PC-9 (cell line): ENCODE measurements around the gene SHROOM3. TPM values are rescaled to one million over a fixed set of nuclear protein-coding genes. Genes with fewer than 3 reads are reported as not detected.

Experiments
- BruUV-seq: library from RNA; stranded (reverse); fragments of 400-500 nt; replicated peaks from 2 replicates; lab custom pipeline; 2021; lab: Mats Ljungman, UMichigan
- CTCF ChIA-PET: fragments of 300-600 bp; sonication (Branson Sonifier 250); formaldehyde crosslinking; loops from one replicate; lab custom pipeline; 2022; ENCODE audit warnings: antibody characterized with exemption; lab: Charles Lee
- POLR2A ChIA-PET: fragments of 300-600 bp; sonication (Branson Sonifier 250); formaldehyde crosslinking; loops from one replicate; lab custom pipeline; 2022; ENCODE audit warnings: antibody characterized with exemption; ENCODE audit not compliant: unreplicated experiment; lab: Charles Lee
- DNase-seq, 2 experiments: peaks; one replicate each; pipeline versions ENCODE4 v3.0.0 to v3.0.0-alpha.2; 2015 to 2022; ENCODE audit warnings: mixed read lengths in 1 of 2
- H2AFZ ChIP-seq: fragments of 200-600 bp; sonication (generic); 2 replicates; pipeline ENCODE4 v1.8.1; 2017; ENCODE audit warnings: antibody characterized with exemption
- H3F3A ChIP-seq: fragments of 200-600 bp; sonication (generic); 2 replicates; pipeline ENCODE4 v1.8.1; 2017; ENCODE audit warnings: antibody characterized with exemption, mild to moderate bottlenecking, low read depth; ENCODE audit not compliant: insufficient read depth
- H3K27ac ChIP-seq: fragments of 200-600 bp; sonication (generic); 2 replicates; pipeline ENCODE4 v1.6.1; 2016; ENCODE audit warnings: mixed run types
- H3K27me3 ChIP-seq: fragments of 200-600 bp; sonication (generic); 2 replicates; pipeline ENCODE4 v1.6.1; 2016; ENCODE audit warnings: low read depth, mixed run types; ENCODE audit not compliant: insufficient read depth
- H3K36me3 ChIP-seq: fragments of 200-600 bp; sonication (generic); 2 replicates; pipeline ENCODE4 v1.6.1; 2016; ENCODE audit warnings: low read depth, mixed run types
- H3K4me1 ChIP-seq: fragments of 200-600 bp; sonication (generic); replicated peaks from 2 replicates; pipeline ENCODE4 v1.6.1; 2016; ENCODE audit warnings: mixed run types; ENCODE audit not compliant: insufficient read depth
- H3K4me2 ChIP-seq: fragments of 200-600 bp; sonication (generic); 2 replicates; pipeline ENCODE4 v1.6.1; 2017; ENCODE audit warnings: mixed run types
- H3K4me3 ChIP-seq: fragments of 200-600 bp; sonication (generic); 2 replicates; pipeline ENCODE4 v1.6.1; 2016; ENCODE audit warnings: mixed run types
- H3K79me2 ChIP-seq: fragments of 200-600 bp; sonication (generic); 2 replicates; pipeline ENCODE4 v1.6.1; 2017; ENCODE audit warnings: low read depth, mixed run types
- H3K9me2 ChIP-seq: fragments of 200-600 bp; sonication (generic); 2 replicates; pipeline ENCODE4 v1.8.1; 2017; ENCODE audit warnings: mild to moderate bottlenecking; ENCODE audit not compliant: insufficient read depth
- H3K9me3 ChIP-seq: fragments of 200-600 bp; sonication (generic); 2 replicates; pipeline ENCODE4 v1.8.1; 2016; ENCODE audit warnings: low read depth; ENCODE audit not compliant: insufficient read depth
- H4K20me1 ChIP-seq: fragments of 200-600 bp; sonication (generic); 2 replicates; pipeline ENCODE4 v1.8.1; 2017; ENCODE audit not compliant: insufficient read depth
- CTCF ChIP-seq: fragments of 200-600 bp; sonication (generic); conservative IDR thresholded peaks from 2 replicates; pipeline ENCODE4 v1.6.1; 2017; ENCODE audit warnings: mixed run types, antibody characterized with exemption, mild to moderate bottlenecking, moderate library complexity
- EZH2 ChIP-seq: fragments of 200-600 bp; sonication (generic); IDR thresholded peaks from 2 replicates; pipeline ENCODE4 v1.8.0; 2017; ENCODE audit warnings: antibody characterized with exemption, low read depth
- intact Hi-C: fragments of 100-400 bp; cut with micrococcal nuclease; formaldehyde crosslinking; loops from one replicate; pipeline ENCODE4 v1.10.0; 2022; ENCODE audit not compliant: unreplicated experiment
- total RNA-seq: library from RNA; stranded (reverse); gene quantifications from 2 replicates; pipeline ENCODE4 v1.2.3, GENCODE V29; 2021

The SHROOM3 gene
- total RNA-seq, 1 experiment from 2014 or later = 44.3 TPM

- H3K36me3 ChIP-seq = no peaks in the 10 kb centered on the region
- no peak overlapping the region for H2AFZ ChIP-seq
- intact Hi-C loops = no loop called here
- peak overlapping the region; percentile 41; the same call in 1 of the 2 replicates for H3K27ac ChIP-seq
- no peaks in the 10 kb centered on the region for H4K20me1 ChIP-seq
- TF ChIP-seq EZH2 (no peak), CTCF (no peak)
- no peaks in the 10 kb centered on the region for H3K79me2 ChIP-seq
- CTCF ChIA-PET = no interaction called here
- POLR2A ChIA-PET = no interaction called here
- peaks cover 21% of the 10 kb centered on the region for H3K4me1 ChIP-seq
- no peak overlapping the region for H3K4me3 ChIP-seq
- no peaks in the 10 kb centered on the region for H3K9me2 ChIP-seq
- H3K4me2 ChIP-seq = 0 out of 2 replicates have a peak overlapping the region, but pooled peaks have one; percentile 13
- no peaks in the 10 kb centered on the region for H3K9me3 ChIP-seq
- no peaks in the 10 kb centered on the region for H3K27me3 ChIP-seq
- BruUV-seq = no TSS peak
- H3F3A ChIP-seq = peaks cover 15% of the 10 kb centered on the region; the same call in 1 of the 2 replicates
- no peak for DNase-seq
These were observed 222.4 kb downstream of the SHROOM3 start for GRCh38 chr4:76657443-76657842.

GRCh38 chr4:76658231-76659102, 223.4 kb downstream of the SHROOM3 start:
- H3K4me1 ChIP-seq = peaks cover 26% of the 10 kb centered on the region
- intact Hi-C loops = no loop called here
- ChIA-PET CTCF (no interaction called here), POLR2A (no interaction called here)
- H3F3A ChIP-seq = peaks cover 17% of the 10 kb centered on the region; the same call in 1 of the 2 replicates
- no TSS peak for BruUV-seq
- no peaks in the 10 kb centered on the region for H4K20me1 ChIP-seq
- H3K4me2 ChIP-seq = peak overlapping the region; percentile 13; the same call in 1 of the 2 replicates
- H3K79me2 ChIP-seq = no peaks in the 10 kb centered on the region
- H3K9me2 ChIP-seq = no peaks in the 10 kb centered on the region
- H2AFZ ChIP-seq = no peak overlapping the region
- TF ChIP-seq CTCF = no peak
- no peak for TF ChIP-seq EZH2
- no peak overlapping the region for H3K4me3 ChIP-seq
- H3K27me3 ChIP-seq = no peaks in the 10 kb centered on the region
- DNase-seq = no peak
- H3K27ac ChIP-seq = peak overlapping the region; percentile 41
- H3K36me3 ChIP-seq = no peaks in the 10 kb centered on the region
- no peaks in the 10 kb centered on the region for H3K9me3 ChIP-seq

- no peaks in the 10 kb centered on the region for H3K9me3 ChIP-seq
- H3K36me3 ChIP-seq = no peaks in the 10 kb centered on the region
- H3K79me2 ChIP-seq = no peaks in the 10 kb centered on the region
- no peaks in the 10 kb centered on the region for H3K27me3 ChIP-seq
- ChIA-PET POLR2A (no interaction called here), CTCF (no interaction called here)
- H4K20me1 ChIP-seq = no peaks in the 10 kb centered on the region
- BruUV-seq = no TSS peak
- intact Hi-C loops = no loop called here
- H3F3A ChIP-seq = peaks cover 22% of the 10 kb centered on the region; the same call in 1 of the 2 replicates
- no peak overlapping the region for H3K27ac ChIP-seq
- no peak overlapping the region for H3K4me2 ChIP-seq
- TF ChIP-seq EZH2 (no peak), CTCF (no peak)
- H3K9me2 ChIP-seq = no peaks in the 10 kb centered on the region
- H2AFZ ChIP-seq = no peak overlapping the region
- H3K4me1 ChIP-seq = peaks cover 32% of the 10 kb centered on the region
- no peak overlapping the region for H3K4me3 ChIP-seq
- no peak for DNase-seq
These were observed 224.1 kb downstream of the SHROOM3 start for GRCh38 chr4:76659103-76659490.
